H1 (cell line): ENCODE results near the gene SUV39H2. TPM values are rescaled to one million over a fixed set of nuclear protein-coding genes. Genes with fewer than 3 reads are reported as not detected.

Source experiments
- polyA plus RNA-seq, 7 experiments: library from polyadenylated mRNA; depleted of rRNA in 3 of 7; stranded (reverse) in 5 of 7; unstranded in 2 of 7; fragments of >200 nt in 5 of 7; fragments of 200-250 nt in 2 of 7; gene quantifications; 1 replicate in 5 of 7; 2 replicates in 1 of 7; 4 replicates in 1 of 7; pipeline versions ENCODE4 v1.2.1 to v1.2.3, GENCODE V29; 2011 to 2013; ENCODE audit warnings: missing spikeins in 2 of 7, mixed read lengths in 2 of 7
- total RNA-seq: library from RNA; stranded (reverse); fragmentation: NEBNext Ultra II Directional; extraction: Animal tissue kit (Norgen Biotek cat#: 25700); gene quantifications from 2 replicates; pipeline ENCODE4 v1.2.1, GENCODE V29; 2021
- TF ChIP-seq, protein P1 (sequence below): fragments of 300-600 bp; sonication (generic); IDR thresholded peaks from 2 replicates; pipeline ENCODE4 v1.7.1; 2012; ENCODE audit warnings: low read length, moderate library complexity, mild to moderate bottlenecking, inconsistent platforms; ENCODE audit not compliant: insufficient replicate concordance
- TF ChIP-seq, protein P2 (sequence below), 3 experiments: IDR thresholded peaks; 1 replicate in 2 of 3; 2 replicates in 1 of 3; pipeline versions ENCODE4 v1.5.1 to v1.6.1; 2011; ENCODE audit warnings: low read length in 3 of 3, mild to moderate bottlenecking in 3 of 3, inconsistent platforms in 2 of 3, low read depth in 1 of 3, moderate library complexity in 1 of 3; ENCODE audit not compliant: insufficient read depth in 1 of 3; ENCODE audit errors: control extremely low read depth in 1 of 3
- TF ChIP-seq, protein P3 (sequence below): IDR thresholded peaks from 2 replicates; pipeline ENCODE4 v1.6.1; 2011; ENCODE audit warnings: low read depth, mild to moderate bottlenecking, low read length; ENCODE audit not compliant: insufficient read depth

Gene SUV39H2
- total and polyA plus RNA-seq, 2 of the 8 experiments (the other 6 are each of a cell fraction or from before 2014, with no cell fraction given), result 19.4 to 62.3 TPM

DNA sequence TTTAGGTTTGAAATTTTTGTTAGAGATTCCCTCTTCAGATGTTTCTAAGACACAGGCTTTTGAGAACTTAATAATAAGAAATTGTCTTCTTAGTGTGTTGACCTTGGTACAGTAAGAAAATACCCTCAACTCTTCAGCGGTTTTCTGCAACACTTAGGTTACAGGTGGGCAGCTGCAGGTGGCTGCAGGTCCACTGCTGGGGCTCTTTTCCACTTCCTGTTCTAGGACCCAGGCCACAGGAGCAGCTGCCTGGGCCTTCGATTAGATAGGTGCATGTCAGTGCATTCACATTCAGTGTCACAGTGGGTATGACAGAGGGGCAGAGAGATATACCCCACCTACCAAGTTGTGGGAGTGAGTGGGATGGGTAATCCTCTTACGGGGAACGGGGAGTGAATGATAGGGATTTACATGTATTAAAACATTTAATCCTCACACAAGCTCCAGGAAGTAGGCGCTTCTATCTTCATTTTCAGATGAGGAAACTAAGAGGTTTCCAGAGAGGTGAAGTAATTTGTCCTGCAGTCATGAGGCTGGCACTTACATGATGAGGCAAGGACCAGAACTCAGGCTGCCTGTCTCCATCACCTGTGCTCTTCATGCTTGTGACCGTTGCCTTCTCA, 20.2 kb upstream of the SUV39H2 start (continued):
- TF ChIP-seq, protein P1, sequence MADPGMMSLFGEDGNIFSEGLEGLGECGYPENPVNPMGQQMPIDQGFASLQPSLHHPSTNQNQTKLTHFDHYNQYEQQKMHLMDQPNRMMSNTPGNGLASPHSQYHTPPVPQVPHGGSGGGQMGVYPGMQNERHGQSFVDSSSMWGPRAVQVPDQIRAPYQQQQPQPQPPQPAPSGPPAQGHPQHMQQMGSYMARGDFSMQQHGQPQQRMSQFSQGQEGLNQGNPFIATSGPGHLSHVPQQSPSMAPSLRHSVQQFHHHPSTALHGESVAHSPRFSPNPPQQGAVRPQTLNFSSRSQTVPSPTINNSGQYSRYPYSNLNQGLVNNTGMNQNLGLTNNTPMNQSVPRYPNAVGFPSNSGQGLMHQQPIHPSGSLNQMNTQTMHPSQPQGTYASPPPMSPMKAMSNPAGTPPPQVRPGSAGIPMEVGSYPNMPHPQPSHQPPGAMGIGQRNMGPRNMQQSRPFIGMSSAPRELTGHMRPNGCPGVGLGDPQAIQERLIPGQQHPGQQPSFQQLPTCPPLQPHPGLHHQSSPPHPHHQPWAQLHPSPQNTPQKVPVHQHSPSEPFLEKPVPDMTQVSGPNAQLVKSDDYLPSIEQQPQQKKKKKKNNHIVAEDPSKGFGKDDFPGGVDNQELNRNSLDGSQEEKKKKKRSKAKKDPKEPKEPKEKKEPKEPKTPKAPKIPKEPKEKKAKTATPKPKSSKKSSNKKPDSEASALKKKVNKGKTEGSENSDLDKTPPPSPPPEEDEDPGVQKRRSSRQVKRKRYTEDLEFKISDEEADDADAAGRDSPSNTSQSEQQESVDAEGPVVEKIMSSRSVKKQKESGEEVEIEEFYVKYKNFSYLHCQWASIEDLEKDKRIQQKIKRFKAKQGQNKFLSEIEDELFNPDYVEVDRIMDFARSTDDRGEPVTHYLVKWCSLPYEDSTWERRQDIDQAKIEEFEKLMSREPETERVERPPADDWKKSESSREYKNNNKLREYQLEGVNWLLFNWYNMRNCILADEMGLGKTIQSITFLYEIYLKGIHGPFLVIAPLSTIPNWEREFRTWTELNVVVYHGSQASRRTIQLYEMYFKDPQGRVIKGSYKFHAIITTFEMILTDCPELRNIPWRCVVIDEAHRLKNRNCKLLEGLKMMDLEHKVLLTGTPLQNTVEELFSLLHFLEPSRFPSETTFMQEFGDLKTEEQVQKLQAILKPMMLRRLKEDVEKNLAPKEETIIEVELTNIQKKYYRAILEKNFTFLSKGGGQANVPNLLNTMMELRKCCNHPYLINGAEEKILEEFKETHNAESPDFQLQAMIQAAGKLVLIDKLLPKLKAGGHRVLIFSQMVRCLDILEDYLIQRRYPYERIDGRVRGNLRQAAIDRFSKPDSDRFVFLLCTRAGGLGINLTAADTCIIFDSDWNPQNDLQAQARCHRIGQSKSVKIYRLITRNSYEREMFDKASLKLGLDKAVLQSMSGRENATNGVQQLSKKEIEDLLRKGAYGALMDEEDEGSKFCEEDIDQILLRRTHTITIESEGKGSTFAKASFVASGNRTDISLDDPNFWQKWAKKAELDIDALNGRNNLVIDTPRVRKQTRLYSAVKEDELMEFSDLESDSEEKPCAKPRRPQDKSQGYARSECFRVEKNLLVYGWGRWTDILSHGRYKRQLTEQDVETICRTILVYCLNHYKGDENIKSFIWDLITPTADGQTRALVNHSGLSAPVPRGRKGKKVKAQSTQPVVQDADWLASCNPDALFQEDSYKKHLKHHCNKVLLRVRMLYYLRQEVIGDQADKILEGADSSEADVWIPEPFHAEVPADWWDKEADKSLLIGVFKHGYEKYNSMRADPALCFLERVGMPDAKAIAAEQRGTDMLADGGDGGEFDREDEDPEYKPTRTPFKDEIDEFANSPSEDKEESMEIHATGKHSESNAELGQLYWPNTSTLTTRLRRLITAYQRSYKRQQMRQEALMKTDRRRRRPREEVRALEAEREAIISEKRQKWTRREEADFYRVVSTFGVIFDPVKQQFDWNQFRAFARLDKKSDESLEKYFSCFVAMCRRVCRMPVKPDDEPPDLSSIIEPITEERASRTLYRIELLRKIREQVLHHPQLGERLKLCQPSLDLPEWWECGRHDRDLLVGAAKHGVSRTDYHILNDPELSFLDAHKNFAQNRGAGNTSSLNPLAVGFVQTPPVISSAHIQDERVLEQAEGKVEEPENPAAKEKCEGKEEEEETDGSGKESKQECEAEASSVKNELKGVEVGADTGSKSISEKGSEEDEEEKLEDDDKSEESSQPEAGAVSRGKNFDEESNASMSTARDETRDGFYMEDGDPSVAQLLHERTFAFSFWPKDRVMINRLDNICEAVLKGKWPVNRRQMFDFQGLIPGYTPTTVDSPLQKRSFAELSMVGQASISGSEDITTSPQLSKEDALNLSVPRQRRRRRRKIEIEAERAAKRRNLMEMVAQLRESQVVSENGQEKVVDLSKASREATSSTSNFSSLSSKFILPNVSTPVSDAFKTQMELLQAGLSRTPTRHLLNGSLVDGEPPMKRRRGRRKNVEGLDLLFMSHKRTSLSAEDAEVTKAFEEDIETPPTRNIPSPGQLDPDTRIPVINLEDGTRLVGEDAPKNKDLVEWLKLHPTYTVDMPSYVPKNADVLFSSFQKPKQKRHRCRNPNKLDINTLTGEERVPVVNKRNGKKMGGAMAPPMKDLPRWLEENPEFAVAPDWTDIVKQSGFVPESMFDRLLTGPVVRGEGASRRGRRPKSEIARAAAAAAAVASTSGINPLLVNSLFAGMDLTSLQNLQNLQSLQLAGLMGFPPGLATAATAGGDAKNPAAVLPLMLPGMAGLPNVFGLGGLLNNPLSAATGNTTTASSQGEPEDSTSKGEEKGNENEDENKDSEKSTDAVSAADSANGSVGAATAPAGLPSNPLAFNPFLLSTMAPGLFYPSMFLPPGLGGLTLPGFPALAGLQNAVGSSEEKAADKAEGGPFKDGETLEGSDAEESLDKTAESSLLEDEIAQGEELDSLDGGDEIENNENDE, result no peak
- TF ChIP-seq, protein P2, sequence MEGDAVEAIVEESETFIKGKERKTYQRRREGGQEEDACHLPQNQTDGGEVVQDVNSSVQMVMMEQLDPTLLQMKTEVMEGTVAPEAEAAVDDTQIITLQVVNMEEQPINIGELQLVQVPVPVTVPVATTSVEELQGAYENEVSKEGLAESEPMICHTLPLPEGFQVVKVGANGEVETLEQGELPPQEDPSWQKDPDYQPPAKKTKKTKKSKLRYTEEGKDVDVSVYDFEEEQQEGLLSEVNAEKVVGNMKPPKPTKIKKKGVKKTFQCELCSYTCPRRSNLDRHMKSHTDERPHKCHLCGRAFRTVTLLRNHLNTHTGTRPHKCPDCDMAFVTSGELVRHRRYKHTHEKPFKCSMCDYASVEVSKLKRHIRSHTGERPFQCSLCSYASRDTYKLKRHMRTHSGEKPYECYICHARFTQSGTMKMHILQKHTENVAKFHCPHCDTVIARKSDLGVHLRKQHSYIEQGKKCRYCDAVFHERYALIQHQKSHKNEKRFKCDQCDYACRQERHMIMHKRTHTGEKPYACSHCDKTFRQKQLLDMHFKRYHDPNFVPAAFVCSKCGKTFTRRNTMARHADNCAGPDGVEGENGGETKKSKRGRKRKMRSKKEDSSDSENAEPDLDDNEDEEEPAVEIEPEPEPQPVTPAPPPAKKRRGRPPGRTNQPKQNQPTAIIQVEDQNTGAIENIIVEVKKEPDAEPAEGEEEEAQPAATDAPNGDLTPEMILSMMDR (IDR thresholded peaks at IDR 0.05; ENCODE audit: control extremely low read depth in 1 of 3, insufficient read depth in 1 of 3, low read depth in 1 of 3, low read length in 3 of 3), result no peak
- TF ChIP-seq, protein P3, sequence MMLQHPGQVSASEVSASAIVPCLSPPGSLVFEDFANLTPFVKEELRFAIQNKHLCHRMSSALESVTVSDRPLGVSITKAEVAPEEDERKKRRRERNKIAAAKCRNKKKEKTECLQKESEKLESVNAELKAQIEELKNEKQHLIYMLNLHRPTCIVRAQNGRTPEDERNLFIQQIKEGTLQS, result no peak
